Measurements from ENCODE around the gene ADCYAP1. TPM values are rescaled to one million over a fixed set of nuclear protein-coding genes. Genes with fewer than 3 reads are reported as not detected.

The ADCYAP1 gene
- total RNA-seq, 8 experiments from 2014 or later, result 0.09 to 14.5 (median 0.28) TPM; not detected in 1

DNA sequence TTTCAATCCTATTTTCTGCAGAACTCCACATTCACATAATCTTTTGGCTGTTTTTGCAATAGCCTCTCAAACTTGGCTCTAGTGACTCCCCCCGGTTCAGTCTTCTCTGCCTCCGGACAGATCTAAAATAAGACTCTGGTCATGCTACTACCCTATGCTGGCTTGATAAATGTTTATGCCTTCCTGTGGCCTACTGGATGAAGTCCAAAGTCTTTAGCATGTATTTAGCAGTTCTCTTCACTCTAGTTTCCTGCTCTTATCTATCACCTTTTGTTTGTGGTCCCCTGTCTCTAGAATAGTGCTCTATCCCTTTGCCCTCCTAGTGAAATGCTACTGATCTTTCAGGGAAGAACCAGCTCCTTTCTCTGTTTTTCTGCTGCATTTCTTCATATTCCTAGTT is 14.4 kb downstream of the ADCYAP1 start:
- 20 to 100% (median 80%) methylated on average over 1 to 2 of the region's 2 CpGs; no CpG with 5 or more reads in 3 of the 10 experiments for WGBS, 10 experiments
- no peak overlapping the region for H3K27ac ChIP-seq
- in situ Hi-C loops (cut with MboI; ENCODE audit: low pct_unique_long_range_greater_than_20kb in 2 of 9, low sequenced_read_pairs in 9 of 9, unreplicated experiment in 9 of 9), result no loop called here
- H3K4me1 ChIP-seq (replicated peaks in 1 of 2), result peaks cover 0 to 11% of the 10 kb centered on the region in 2 donors
- ATAC-seq (replicated peaks in 6 of 8), result peak in 1 of 8 experiments; percentile 24
- no peak overlapping the region for H3K4me3 ChIP-seq

DNA sequence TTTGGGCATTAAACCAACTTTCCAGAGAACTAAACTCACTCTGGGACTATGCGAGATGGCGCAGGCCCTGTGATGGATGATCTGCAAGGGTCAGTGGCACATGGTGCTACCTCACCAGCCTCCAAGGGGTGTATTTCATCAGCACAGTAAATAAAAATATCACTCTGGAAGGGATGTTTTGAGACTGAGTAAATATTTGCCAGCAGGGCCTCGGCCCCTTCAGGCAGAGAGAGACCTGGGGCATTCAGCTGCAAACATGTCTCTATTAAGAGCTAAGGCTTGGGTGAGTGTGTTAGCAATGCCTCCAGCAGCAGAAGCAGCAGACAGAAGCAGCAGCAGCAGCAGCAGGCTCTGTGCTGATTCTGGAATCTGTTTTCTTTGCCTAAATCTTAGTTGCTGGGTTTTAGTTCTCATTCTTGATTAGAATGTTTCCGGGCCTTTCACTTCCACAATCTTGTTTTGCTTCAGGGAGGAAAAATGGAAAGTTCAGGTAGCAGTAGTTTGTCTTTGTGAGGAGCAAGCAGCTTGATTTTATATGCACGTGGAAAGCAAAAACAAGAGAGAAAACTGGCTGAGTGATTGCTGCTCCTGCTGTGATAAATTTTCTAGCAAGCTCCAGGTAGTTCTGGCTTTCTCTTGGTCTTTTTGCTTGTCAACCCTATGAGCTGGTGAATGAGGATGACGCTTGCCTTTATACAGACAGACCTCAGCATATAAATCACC is 18.6 kb downstream of the ADCYAP1 start:
- Histone ChIP-seq H3K4me3 (no peak overlapping the region), H3K4me1 (replicated peaks in 1 of 2) (peaks cover 0 to 13% of the 10 kb centered on the region in 2 donors), H3K27ac (peak overlapping the region in 1 of 2 donors; percentile 56)
- WGBS, 10 experiments, result 0 to 77% (median 38%) methylated on average over 2 to 6 of the region's 6 CpGs; no CpG with 5 or more reads in 2 of the 10 experiments
- in situ Hi-C loops (cut with MboI; ENCODE audit: low pct_unique_long_range_greater_than_20kb in 2 of 9, low sequenced_read_pairs in 9 of 9, unreplicated experiment in 9 of 9), result no loop called here
- ATAC-seq (replicated peaks in 6 of 8), result peak in 5 of 8 experiments; percentile 31 to 88 (median 57)

- H3K4me3 ChIP-seq, result no peak overlapping the region
- no peak overlapping the region for H3K27ac ChIP-seq
- no peak for ATAC-seq (replicated peaks in 6 of 8)
- in situ Hi-C loops (cut with MboI; ENCODE audit: low pct_unique_long_range_greater_than_20kb in 2 of 9, low sequenced_read_pairs in 9 of 9, unreplicated experiment in 9 of 9), result no loop called here
- peaks cover 0 to 13% of the 10 kb centered on the region in 2 donors for H3K4me1 ChIP-seq (replicated peaks in 1 of 2)
- 0 to 57% (median 20%) methylated on average over 1 of the region's 1 CpG; no CpG with 5 or more reads in 6 of the 10 experiments for WGBS, 10 experiments
Measured at GRCh38 chr18:924987-925386, 20.3 kb downstream of the ADCYAP1 start.

DNA sequence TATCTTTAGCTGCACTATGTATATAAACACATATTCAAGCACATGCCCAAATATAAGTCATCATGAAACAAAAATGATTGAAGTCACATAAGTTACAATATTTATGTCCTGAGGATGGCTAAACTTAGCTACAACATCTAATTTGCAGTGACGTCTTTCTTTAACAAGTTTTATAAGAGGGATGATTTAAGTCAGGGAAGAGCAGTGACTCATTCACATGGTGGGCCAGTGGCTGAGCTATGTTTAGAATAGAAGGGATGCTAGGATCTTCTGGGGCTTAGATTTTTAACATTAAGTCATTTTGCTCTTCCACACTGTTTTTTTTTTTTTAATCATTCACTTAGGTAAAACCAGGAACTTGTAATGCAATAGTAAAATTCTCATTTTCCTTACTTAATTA is 22.3 kb downstream of the ADCYAP1 start:
- in situ Hi-C loops (cut with MboI; ENCODE audit: low pct_unique_long_range_greater_than_20kb in 2 of 9, low sequenced_read_pairs in 9 of 9, unreplicated experiment in 9 of 9), result no loop called here
- H3K4me3 ChIP-seq, result no peak overlapping the region
- WGBS, 10 experiments, result 0 to 92% (median 53%) methylated on average over 1 of the region's 1 CpG; no CpG with 5 or more reads in 4 of the 10 experiments
- H3K4me1 ChIP-seq (replicated peaks in 1 of 2), result peaks cover 0 to 13% of the 10 kb centered on the region in 2 donors
- ATAC-seq (replicated peaks in 6 of 8), result peak in 5 of 8 experiments; percentile 26 to 68 (median 50)
- H3K27ac ChIP-seq, result no peak overlapping the region

GRCh38 chr18:933082-933481 is 28.4 kb downstream of the ADCYAP1 start:
- peak in 4 of 8 experiments; percentile 32 to 90 (median 54) for ATAC-seq (replicated peaks in 6 of 8)
- in situ Hi-C loops (cut with MboI; ENCODE audit: low pct_unique_long_range_greater_than_20kb in 2 of 9, low sequenced_read_pairs in 9 of 9, unreplicated experiment in 9 of 9), result no loop called here
- H3K4me1 ChIP-seq (replicated peaks in 1 of 2), result peaks cover 0 to 3% of the 10 kb centered on the region in 2 donors
- no peak overlapping the region for H3K27ac ChIP-seq
- WGBS, 10 experiments, result 0 to 100% (median 52%) methylated on average over 1 to 2 of the region's 2 CpGs; no CpG with 5 or more reads in 3 of the 10 experiments
- no peak overlapping the region for H3K4me3 ChIP-seq

GRCh38 chr18:934518-935133 is 30.0 kb downstream of the ADCYAP1 start:
- Histone ChIP-seq H3K27ac (no peak overlapping the region), H3K4me3 (no peak overlapping the region), H3K4me1 (replicated peaks in 1 of 2) (peaks cover 0 to 3% of the 10 kb centered on the region in 2 donors)
- peak in 2 of 8 experiments; percentile 16 to 26 for ATAC-seq (replicated peaks in 6 of 8)
- WGBS, 10 experiments, result 0 to 100% (median 65%) methylated on average over 1 to 8 of the region's 8 CpGs; no CpG with 5 or more reads in 1 of the 10 experiments
- in situ Hi-C loops (cut with MboI; ENCODE audit: low pct_unique_long_range_greater_than_20kb in 2 of 9, low sequenced_read_pairs in 9 of 9, unreplicated experiment in 9 of 9), result no loop called here

- peaks cover 0 to 3% of the 10 kb centered on the region in 2 donors for H3K4me1 ChIP-seq (replicated peaks in 1 of 2)
- in situ Hi-C loops (cut with MboI; ENCODE audit: low pct_unique_long_range_greater_than_20kb in 2 of 9, low sequenced_read_pairs in 9 of 9, unreplicated experiment in 9 of 9), result no loop called here
- WGBS, 10 experiments, result 0 to 73% (median 40%) methylated on average over 1 to 4 of the region's 6 CpGs; no CpG with 5 or more reads in 5 of the 10 experiments
- H3K27ac ChIP-seq, result no peak overlapping the region
- no peak for ATAC-seq (replicated peaks in 6 of 8)
- no peak overlapping the region for H3K4me3 ChIP-seq
Measured at GRCh38 chr18:936941-937340, 32.3 kb downstream of the ADCYAP1 start.

DNA sequence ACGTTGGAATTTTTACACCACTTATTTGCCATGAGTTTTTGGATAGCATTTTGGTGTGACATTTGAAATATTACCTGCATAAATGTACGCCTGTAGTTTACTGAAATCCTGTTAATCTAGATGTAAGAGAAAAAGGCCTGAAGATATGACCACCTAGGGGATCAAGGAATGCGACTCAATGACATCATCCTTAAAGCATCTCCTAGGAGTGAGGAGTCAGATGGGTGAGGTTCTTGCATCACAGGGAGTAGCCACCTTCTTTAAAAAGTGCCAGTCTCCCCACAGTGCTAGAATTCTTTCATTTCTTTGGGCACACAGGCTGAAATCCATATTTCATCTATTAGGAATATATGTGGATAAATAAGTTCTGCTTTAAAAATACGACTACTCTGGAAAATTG is 34.5 kb downstream of the ADCYAP1 start:
- H3K4me1 ChIP-seq (replicated peaks in 1 of 2), result peaks cover 0 to 3% of the 10 kb centered on the region in 2 donors
- ATAC-seq (replicated peaks in 6 of 8), result peak in 2 of 8 experiments; percentile 25 to 57
- H3K4me3 ChIP-seq, result no peak overlapping the region
- H3K27ac ChIP-seq, result no peak overlapping the region
- WGBS, 10 experiments, result 0 to 66% (median 44%) methylated on average over 1 to 4 of the region's 4 CpGs
- in situ Hi-C loops (cut with MboI; ENCODE audit: low pct_unique_long_range_greater_than_20kb in 2 of 9, low sequenced_read_pairs in 9 of 9, unreplicated experiment in 9 of 9), result no loop called here

DNA sequence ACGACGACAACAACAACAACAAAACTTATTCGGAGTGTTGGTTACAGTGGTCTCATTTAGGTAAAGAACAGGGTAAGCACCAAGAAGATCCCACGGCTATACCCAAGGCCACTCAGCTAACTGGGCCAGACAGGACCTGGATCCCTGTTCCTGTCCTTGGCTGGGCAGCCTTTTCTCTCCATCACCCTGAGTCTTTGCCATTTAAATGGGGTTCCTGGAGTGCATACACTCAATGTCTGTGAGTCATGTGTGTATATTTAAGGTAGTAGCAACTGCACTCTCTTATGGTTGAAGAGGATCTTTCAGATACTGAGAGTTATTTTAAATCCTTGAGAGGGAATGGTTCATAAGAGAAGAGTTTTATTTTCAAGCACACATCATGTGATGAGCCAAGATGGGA is 35.3 kb downstream of the ADCYAP1 start:
- no peak for ATAC-seq (replicated peaks in 6 of 8)
- Histone ChIP-seq H3K27ac (no peak overlapping the region), H3K4me3 (no peak overlapping the region), H3K4me1 (replicated peaks in 1 of 2) (no peaks in the 10 kb centered on the region)
- WGBS, 10 experiments, result 48 to 100% (median 76%) methylated on average over 2 to 3 of the region's 4 CpGs; no CpG with 5 or more reads in 4 of the 10 experiments
- in situ Hi-C loops (cut with MboI; ENCODE audit: low pct_unique_long_range_greater_than_20kb in 2 of 9, low sequenced_read_pairs in 9 of 9, unreplicated experiment in 9 of 9), result no loop called here

GRCh38 chr18:941331-941730 is 36.7 kb downstream of the ADCYAP1 start:
- Histone ChIP-seq H3K27ac (no peak overlapping the region), H3K4me1 (replicated peaks in 1 of 2) (no peaks in the 10 kb centered on the region), H3K4me3 (no peak overlapping the region)
- no peak for ATAC-seq (replicated peaks in 6 of 8)
- 0 to 100% (median 74%) methylated on average over 1 to 2 of the region's 2 CpGs for WGBS, 10 experiments
- in situ Hi-C loops (cut with MboI; ENCODE audit: low pct_unique_long_range_greater_than_20kb in 2 of 9, low sequenced_read_pairs in 9 of 9, unreplicated experiment in 9 of 9), result no loop called here

GRCh38 chr18:944440-944839 is 39.8 kb downstream of the ADCYAP1 start:
- in situ Hi-C loops (cut with MboI; ENCODE audit: low pct_unique_long_range_greater_than_20kb in 2 of 9, low sequenced_read_pairs in 9 of 9, unreplicated experiment in 9 of 9), result no loop called here
- 0 to 100% (median 85%) methylated on average over 1 of the region's 1 CpG; no CpG with 5 or more reads in 4 of the 10 experiments for WGBS, 10 experiments

DNA sequence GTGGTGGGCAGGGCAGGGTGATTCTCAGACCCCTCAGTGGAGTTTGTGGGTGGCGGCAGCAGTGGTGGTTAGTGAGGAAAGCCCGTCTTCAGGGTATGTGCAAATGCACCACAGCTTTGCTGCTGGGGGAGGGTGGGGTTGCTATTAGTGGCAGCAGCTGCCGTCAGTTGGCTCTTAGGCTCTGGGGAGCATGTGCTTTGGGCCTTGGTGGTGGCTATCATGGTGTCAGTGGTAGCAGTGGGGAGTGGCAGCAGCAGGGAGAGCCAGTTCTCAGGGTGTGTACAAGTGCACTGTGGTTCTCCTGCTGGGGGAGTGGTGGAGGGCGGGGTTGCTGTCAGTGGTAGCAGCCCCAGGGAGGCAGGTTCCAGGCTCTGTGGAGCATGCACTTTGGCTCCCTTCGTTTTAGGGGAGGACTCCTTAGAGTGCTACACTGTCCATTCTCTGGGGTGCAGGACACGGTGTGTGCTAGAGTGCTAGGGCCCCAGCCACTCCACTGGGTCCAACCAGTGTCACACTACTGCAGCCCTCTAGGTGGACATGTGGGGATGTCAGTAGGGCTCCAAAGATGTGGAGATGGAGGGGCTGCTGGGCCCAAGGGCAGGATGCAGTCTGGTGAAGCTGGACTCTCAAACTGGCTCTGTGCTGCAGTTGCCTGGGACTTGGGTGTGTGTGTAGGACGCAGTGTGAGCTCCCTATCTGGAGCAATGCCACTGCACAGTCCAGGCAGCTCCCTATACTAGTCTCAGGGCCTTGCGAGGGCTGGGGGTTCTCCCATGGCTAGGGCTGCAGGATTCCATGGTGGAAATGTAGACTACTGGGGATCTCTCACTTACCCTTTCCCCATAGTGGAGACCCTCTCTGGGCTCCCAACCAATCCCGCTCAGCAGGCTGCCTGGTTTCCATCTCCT is 45.3 kb downstream of the ADCYAP1 start:
- ATAC-seq (replicated peaks in 6 of 8), result peak in 2 of 8 experiments; percentile 52 to 82
- Histone ChIP-seq H3K4me3 (no peak overlapping the region), H3K4me1 (replicated peaks in 1 of 2) (no peaks in the 10 kb centered on the region), H3K27ac (no peak overlapping the region)
- 0 to 100% (median 40%) methylated on average over 1 to 6 of the region's 9 CpGs; no CpG with 5 or more reads in 3 of the 10 experiments for WGBS, 10 experiments
- in situ Hi-C loops (cut with MboI; ENCODE audit: low pct_unique_long_range_greater_than_20kb in 2 of 9, low sequenced_read_pairs in 9 of 9, unreplicated experiment in 9 of 9), result loop anchor here in 1 of 9 experiments (25.0 kb wide), 1 partner anchor 88 kb away; no protein-coding TSS in a partner anchor

More at GRCh38 chr18:944440-944839, 39.8 kb downstream of the ADCYAP1 start:
- Histone ChIP-seq H3K27ac (no peak overlapping the region), H3K4me3 (no peak overlapping the region), H3K4me1 (replicated peaks in 1 of 2) (no peaks in the 10 kb centered on the region)
- ATAC-seq (replicated peaks in 6 of 8), result peak in 1 of 8 experiments; percentile 84
